Prostate gland (tissue), 2 donors: ENCODE results near the gene LOC101059915.
"Not testable (repeated sequence)": the region's sequence is repeated elsewhere in the genome, so short reads cannot be mapped to it uniquely, and the experiment has no call there.

Source experiments
- CTCF ChIP-seq, 4 experiments: fragments of 200-600 bp in 2 of 4; fragments of 450-650 bp in 2 of 4; sonication (generic) in 2 of 4; IDR thresholded peaks; 1 replicate in 3 of 4; 2 replicates in 1 of 4; pipeline ENCODE4 v1.5.1; 2016 to 2019; ENCODE audit warnings: antibody characterized with exemption in 4 of 4, mild to moderate bottlenecking in 2 of 4, moderate library complexity in 2 of 4
- POLR2A ChIP-seq: fragments of 450-650 bp; IDR thresholded peaks from one replicate; pipeline ENCODE4 v1.6.1; 2016; ENCODE audit warnings: antibody characterized with exemption, mild to moderate bottlenecking

GRCh38 chrX:71662654-71663053 lies 4.7 kb upstream of the LOC101059915 start:
- not testable (repeated sequence) for TF ChIP-seq CTCF (IDR thresholded peaks at IDR 0.05); POLR2A
